KG1 (cell line): ENCODE results near the gene DPYD.
"Not testable (repeated sequence)": the region's sequence is repeated elsewhere in the genome, so short reads cannot be mapped to it uniquely, and the experiment has no call there.

Experiments
- DNase-seq: peaks from one replicate; lab custom pipeline; 2025; lab: John Stamatoyannopoulos, UW

Gene DPYD

GRCh38 chr1:97277891-97278654, 642.8 kb downstream of the DPYD start:
- DNase-seq, result no peak

- no peak for DNase-seq
Observed at GRCh38 chr1:97271916-97272788, 648.7 kb downstream of the DPYD start.

GRCh38 chr1:97270508-97271307, 650.1 kb downstream of the DPYD start:
- DNase-seq, result no peak

GRCh38 chr1:97265630-97266029, 655.2 kb downstream of the DPYD start:
- no peak for DNase-seq

GRCh38 chr1:97262842-97263241, 658.0 kb downstream of the DPYD start:
- DNase-seq, result no peak

- no peak for DNase-seq
Observed at GRCh38 chr1:97258597-97258996, 662.2 kb downstream of the DPYD start.

- no peak for DNase-seq
Observed at GRCh38 chr1:97254731-97255463, 665.9 kb downstream of the DPYD start.

GRCh38 chr1:97252925-97253324, 667.9 kb downstream of the DPYD start:
- no peak for DNase-seq

- DNase-seq, result no peak
Observed at GRCh38 chr1:97252076-97252475, 668.8 kb downstream of the DPYD start.

GRCh38 chr1:97247196-97247595, 673.6 kb downstream of the DPYD start:
- DNase-seq, result no peak

- no peak for DNase-seq
Observed at GRCh38 chr1:97245682-97246081, 675.2 kb downstream of the DPYD start.

- no peak for DNase-seq
Observed at GRCh38 chr1:97245026-97245425, 675.8 kb downstream of the DPYD start.

GRCh38 chr1:97243973-97244560, 676.8 kb downstream of the DPYD start:
- DNase-seq, result no peak

GRCh38 chr1:97238816-97239215, 682.0 kb downstream of the DPYD start:
- DNase-seq, result no peak

- not testable (repeated sequence) for DNase-seq
Observed at GRCh38 chr1:97231354-97231753, 689.5 kb downstream of the DPYD start.

GRCh38 chr1:97212671-97213070, 708.2 kb downstream of the DPYD start:
- DNase-seq, result no peak

GRCh38 chr1:97210307-97210706, 710.5 kb downstream of the DPYD start:
- no peak for DNase-seq

- no peak for DNase-seq
Observed at GRCh38 chr1:97209381-97209957, 711.4 kb downstream of the DPYD start.

- DNase-seq, result no peak
Observed at GRCh38 chr1:97207868-97208267, 713.0 kb downstream of the DPYD start.

- DNase-seq, result no peak
Observed at GRCh38 chr1:97204468-97204867, 716.4 kb downstream of the DPYD start.
